B cell (primary cell): ENCODE measurements around the gene TBK1. TPM values are rescaled to one million over a fixed set of nuclear protein-coding genes. Genes with fewer than 3 reads are reported as not detected.

ENCODE experiments used
- ATAC-seq: fragments of 200-7000 bp; cut with Tn5 transposase; one replicate; pipeline ENCODE4 v1.10.0; 2021; ENCODE audit warnings: low read depth, mild to moderate bottlenecking, moderate number of reproducible peaks, moderate library complexity
- CTCF ChIA-PET: fragments of 350-600 bp; sonication (Branson Sonifier 250); formaldehyde crosslinking; loops from one replicate; lab custom pipeline; 2021; ENCODE audit warnings: antibody characterized with exemption, inconsistent platforms; lab: Charles Lee
- POLR2A ChIA-PET: fragments of 350-600 bp; sonication (Branson Sonifier 250); formaldehyde crosslinking; loops from one replicate; lab custom pipeline; 2021; ENCODE audit warnings: antibody characterized with exemption; lab: Charles Lee
- DNase-seq: peaks from one replicate; pipeline ENCODE4 v3.0.0; 2013
- H2AFZ ChIP-seq: 2 replicates; pipeline ENCODE4 v1.6.1; 2012; ENCODE audit warnings: mild to moderate bottlenecking, low read depth, low read length; ENCODE audit not compliant: insufficient read depth, poor library complexity, severe bottlenecking
- H3K27ac ChIP-seq, 2 donors: 1 replicate in 1 of 2; 2 replicates in 1 of 2; pipeline ENCODE4 v1.5.1; 2012 to 2013; ENCODE audit warnings: low read length in 2 of 2, mild to moderate bottlenecking in 2 of 2, moderate library complexity in 1 of 2
- H3K27me3 ChIP-seq, 4 experiments: fragments of 200-600 bp in 1 of 4; sonication (generic) in 1 of 4; replicated peaks in 1 of 4; 1 replicate in 2 of 4; 2 replicates in 2 of 4; pipeline versions ENCODE4 v1.6.1 to v1.7.0; 2013 to 2016; ENCODE audit warnings: low read length in 3 of 4, mild to moderate bottlenecking in 2 of 4, mixed read lengths in 1 of 4, moderate library complexity in 1 of 4; ENCODE audit not compliant: insufficient read depth in 4 of 4, control insufficient read depth in 3 of 4; ENCODE audit errors: control extremely low read depth in 1 of 4
- H3K36me3 ChIP-seq, 2 experiments: replicated peaks in 1 of 2; 1 replicate in 1 of 2; 2 replicates in 1 of 2; pipeline versions ENCODE4 v1.6.1 to v1.7.1; 2013; ENCODE audit warnings: low read length in 1 of 2; ENCODE audit not compliant: insufficient read depth in 2 of 2, control insufficient read depth in 1 of 2; ENCODE audit errors: control extremely low read depth in 1 of 2, extremely low read depth in 1 of 2
- H3K4me1 ChIP-seq, 2 donors: fragments of 200-600 bp in 1 of 2; sonication (generic) in 1 of 2; 1 replicate in 1 of 2; 2 replicates in 1 of 2; pipeline versions ENCODE4 v1.5.1 to v1.6.1; 2013 to 2017; ENCODE audit warnings: low read length in 2 of 2; ENCODE audit not compliant: control insufficient read depth in 2 of 2, insufficient read depth in 2 of 2
- H3K4me2 ChIP-seq: replicated peaks from 2 replicates; pipeline ENCODE3; 2012; ENCODE audit warnings: mild to moderate bottlenecking, low read depth, low read length; ENCODE audit not compliant: poor library complexity, severe bottlenecking
- H3K4me3 ChIP-seq, 5 experiments: fragments of 200-600 bp in 1 of 5; sonication (generic) in 1 of 5; 1 replicate in 3 of 5; 2 replicates in 2 of 5; pipeline versions ENCODE4 v1.5.1 to v1.7.0; 2011 to 2016; ENCODE audit warnings: low read length in 4 of 5, mild to moderate bottlenecking in 4 of 5, low read depth in 2 of 5, control low read depth in 1 of 5, moderate library complexity in 1 of 5; ENCODE audit not compliant: insufficient read depth in 1 of 5; ENCODE audit errors: control extremely low read depth in 1 of 5, extremely low read depth in 1 of 5
- H3K79me2 ChIP-seq: fragments of 200-600 bp; sonication (generic); one replicate; pipeline ENCODE4 v1.6.0; 2016; ENCODE audit warnings: low read length; ENCODE audit not compliant: control insufficient read depth, insufficient read depth
- H3K9ac ChIP-seq: fragments of 200-600 bp; sonication (generic); 2 replicates; pipeline ENCODE4 v1.6.1; 2017; ENCODE audit warnings: mild to moderate bottlenecking, low read length, moderate library complexity
- H3K9me3 ChIP-seq, 3 donors: one replicate each; pipeline versions ENCODE4 v1.6.1 to v1.7.1; 2013; ENCODE audit warnings: low read length in 2 of 3; ENCODE audit not compliant: control insufficient read depth in 2 of 3, insufficient read depth in 1 of 3; ENCODE audit errors: control extremely low read depth in 1 of 3
- H4K20me1 ChIP-seq: 2 replicates; pipeline ENCODE4 v1.6.0; 2012; ENCODE audit warnings: mild to moderate bottlenecking, low read length; ENCODE audit not compliant: insufficient read depth, control insufficient read depth, poor library complexity, severe bottlenecking
- H3K27ac Mint-ChIP-seq: one replicate; pipeline ENCODE4 v1.8.0; 2021; ENCODE audit warnings: mixed read lengths
- H3K27me3 Mint-ChIP-seq: one replicate; pipeline ENCODE4 v1.8.0; 2021; ENCODE audit warnings: mixed read lengths
- H3K4me1 Mint-ChIP-seq: one replicate; pipeline ENCODE4 v1.8.0; 2021; ENCODE audit warnings: mixed read lengths
- H3K4me3 Mint-ChIP-seq: one replicate; pipeline ENCODE4 v1.8.0; 2021; ENCODE audit warnings: mixed read lengths
- H3K9me3 Mint-ChIP-seq: one replicate; pipeline ENCODE4 v1.8.0; 2022; ENCODE audit warnings: mixed read lengths; ENCODE audit not compliant: insufficient read depth
- CTCF ChIP-seq: fragments of 200-600 bp; IDR thresholded peaks from one replicate; pipeline ENCODE4 v1.8.0; 2022; ENCODE audit warnings: antibody characterized with exemption, mild to moderate bottlenecking
- EZH2 ChIP-seq: IDR thresholded peaks from 2 replicates; pipeline ENCODE4 v1.6.1; 2012; ENCODE audit warnings: borderline replicate concordance, low read depth, mild to moderate bottlenecking, moderate library complexity, low read length; ENCODE audit not compliant: insufficient read depth, poor library complexity, severe bottlenecking
- WGBS: methylation state at CpG from one replicate; pipeline ENCODE4 v1.1.5; 2013; ENCODE audit warnings: missing lambda C conversion rate; ENCODE audit not compliant: insufficient coverage; 5-methylcytosine and 5-hydroxymethylcytosine counted together
- intact Hi-C: fragments of 100-400 bp; cut with micrococcal nuclease; formaldehyde crosslinking; loops from one replicate; pipeline ENCODE4 v1.10.0; 2022
- polyA plus RNA-seq: library from polyadenylated mRNA; depleted of rRNA; stranded (reverse); fragments of >200 nt; gene quantifications from 2 replicates; pipeline ENCODE4 v1.2.3, GENCODE V29; 2012
- total RNA-seq, 2 donors: library from RNA; stranded (reverse); fragments of 120-200 nt in 1 of 2; gene quantifications; 1 replicate in 1 of 2; 2 replicates in 1 of 2; pipeline versions ENCODE4 v1.2.3 to v1.2.4, GENCODE V29; 2013 to 2022

TBK1 gene
- total and polyA plus RNA-seq, 2 donors (not counting 1 experiment from before 2014, with no cell fraction given), result 10.4 to 46.9 TPM

- Histone ChIP-seq H3K9ac (no peak overlapping the region), H2AFZ (no peak overlapping the region), H3K4me1 (no peaks in the 10 kb centered on the region), H4K20me1 (no peaks in the 10 kb centered on the region), H3K79me2 (no peaks in the 10 kb centered on the region), H3K27me3 (no peaks in the 10 kb centered on the region), H3K4me2 (no peak overlapping the region), H3K36me3 (peaks cover 9 to 62% of the 10 kb centered on the region in 2 experiments), H3K4me3 (no peak overlapping the region), H3K27ac (no peak overlapping the region), H3K9me3 (no peaks in the 10 kb centered on the region)
- no peaks in the 10 kb centered on the region for H3K4me1 Mint-ChIP-seq
- H3K27ac Mint-ChIP-seq, result no peak overlapping the region
- no peak overlapping the region for H3K4me3 Mint-ChIP-seq
- no peak for ATAC-seq
- WGBS, result no CpG with 5 or more reads among the region's 2 CpGs
- no peak for TF ChIP-seq EZH2
- TF ChIP-seq CTCF, result no peak
- DNase-seq, result no peak
- intact Hi-C loops, result no loop called here
- no peaks in the 10 kb centered on the region for H3K27me3 Mint-ChIP-seq
- H3K9me3 Mint-ChIP-seq, result no peaks in the 10 kb centered on the region
- CTCF ChIA-PET, result no interaction called here
- POLR2A ChIA-PET, result no interaction called here
These were observed 45.0 kb downstream of the TBK1 start for GRCh38 chr12:64496839-64497400.

- ChIA-PET POLR2A (no interaction called here), CTCF (no interaction called here)
- Mint-ChIP-seq H3K4me1 (no peaks in the 10 kb centered on the region), H3K4me3 (no peak overlapping the region), H3K9me3 (no peaks in the 10 kb centered on the region), H3K27me3 (no peaks in the 10 kb centered on the region), H3K27ac (no peak overlapping the region)
- no peaks in the 10 kb centered on the region for H3K27me3 ChIP-seq
- H3K79me2 ChIP-seq, result no peaks in the 10 kb centered on the region
- no peak for ATAC-seq
- intact Hi-C loops, result no loop called here
- H3K36me3 ChIP-seq, result peaks cover 9 to 61% of the 10 kb centered on the region in 2 experiments
- no peak for TF ChIP-seq EZH2
- TF ChIP-seq CTCF, result no peak
- no peak for DNase-seq
- H3K9me3 ChIP-seq, result no peaks in the 10 kb centered on the region
- no peaks in the 10 kb centered on the region for H4K20me1 ChIP-seq
- H3K4me1 ChIP-seq, result no peaks in the 10 kb centered on the region
- no CpG with 5 or more reads among the region's 1 CpG for WGBS
- H3K4me3 ChIP-seq, result no peak overlapping the region
- H3K27ac ChIP-seq, result no peak overlapping the region
- H2AFZ ChIP-seq, result no peak overlapping the region
- H3K9ac ChIP-seq, result no peak overlapping the region
- H3K4me2 ChIP-seq, result no peak overlapping the region
These were observed 45.6 kb downstream of the TBK1 start for GRCh38 chr12:64497484-64497883.
